Neural progenitor cell (in vitro differentiated cells): Measurements from ENCODE around the gene PHF20. TPM values are rescaled to one million over a fixed set of nuclear protein-coding genes. Genes with fewer than 3 reads are reported as not detected.

Source experiments
- DNase-seq: peaks from one replicate; pipeline ENCODE4 v3.0.0-alpha.2; 2016; ENCODE audit warnings: low spot score
- H2AFZ ChIP-seq: fragments of 200-600 bp; sonication (generic); replicated peaks from 2 replicates; pipeline ENCODE4 v1.6.1; 2016; ENCODE audit warnings: antibody characterized with exemption
- H3F3A ChIP-seq: fragments of 200-600 bp; sonication (generic); 2 replicates; pipeline ENCODE4 v1.6.1; 2016; ENCODE audit warnings: antibody characterized with exemption, low read depth
- H3K27ac ChIP-seq: fragments of 200-600 bp; sonication (generic); 2 replicates; pipeline ENCODE4 v1.5.1; 2016; ENCODE audit warnings: mild to moderate bottlenecking
- H3K27me3 ChIP-seq: fragments of 200-600 bp; sonication (generic); 2 replicates; pipeline ENCODE4 v1.6.1; 2016; ENCODE audit warnings: mild to moderate bottlenecking, moderate library complexity
- H3K36me3 ChIP-seq: fragments of 200-600 bp; sonication (generic); 2 replicates; pipeline ENCODE4 v1.5.1; 2016
- H3K4me1 ChIP-seq: fragments of 200-600 bp; sonication (generic); 2 replicates; pipeline ENCODE4 v1.6.1; 2016; ENCODE audit warnings: mixed run types
- H3K4me2 ChIP-seq: fragments of 200-600 bp; sonication (generic); 2 replicates; pipeline ENCODE4 v1.6.1; 2016
- H3K4me3 ChIP-seq: fragments of 200-600 bp; sonication (generic); 2 replicates; pipeline ENCODE4 v1.5.1; 2016
- H3K79me2 ChIP-seq: fragments of 200-600 bp; sonication (generic); 2 replicates; pipeline ENCODE4 v1.6.1; 2016; ENCODE audit warnings: low read depth
- H3K9ac ChIP-seq: fragments of 200-600 bp; sonication (generic); 2 replicates; pipeline ENCODE4 v1.6.1; 2016
- H3K9me3 ChIP-seq: fragments of 200-600 bp; sonication (generic); 2 replicates; pipeline ENCODE4 v1.5.1; 2016; ENCODE audit warnings: low read depth
- H4K20me1 ChIP-seq: fragments of 200-600 bp; sonication (generic); 2 replicates; pipeline ENCODE4 v1.6.1; 2016; ENCODE audit warnings: low read depth
- H3K27ac Mint-ChIP-seq: 3 replicates; pipeline ENCODE4 v1.8.0; 2021; ENCODE audit warnings: mixed read lengths
- H3K27me3 Mint-ChIP-seq: 2 replicates; pipeline ENCODE4 v1.8.0; 2022; ENCODE audit warnings: low read depth, mild to moderate bottlenecking, inconsistent platforms, moderate library complexity, mixed read lengths; ENCODE audit not compliant: insufficient read depth
- H3K36me3 Mint-ChIP-seq: 3 replicates; pipeline ENCODE4 v1.8.0; 2021; ENCODE audit warnings: mixed read lengths
- H3K4me1 Mint-ChIP-seq: 3 replicates; pipeline ENCODE4 v1.8.0; 2021; ENCODE audit warnings: mixed read lengths
- H3K4me3 Mint-ChIP-seq: 3 replicates; pipeline ENCODE4 v1.8.0; 2021; ENCODE audit warnings: mild to moderate bottlenecking, moderate library complexity, mixed read lengths
- H3K9me3 Mint-ChIP-seq: 3 replicates; pipeline ENCODE4 v1.8.0; 2020; ENCODE audit warnings: mixed read lengths
- EZH2 ChIP-seq: fragments of 200-600 bp; sonication (generic); IDR thresholded peaks from 2 replicates; pipeline ENCODE4 v1.6.1; 2017; ENCODE audit warnings: antibody characterized with exemption, mild to moderate bottlenecking, moderate library complexity
- EZH2phosphoT487 ChIP-seq: fragments of 200-600 bp; sonication (generic); IDR thresholded peaks from 2 replicates; pipeline ENCODE4 v1.6.1; 2017; ENCODE audit warnings: antibody characterized with exemption
- total RNA-seq: library from RNA; depleted of rRNA; stranded (reverse); fragments of >200 nt; gene quantifications from 2 replicates; pipeline ENCODE4 v1.2.3, GENCODE V29; 2015; ENCODE audit warnings: low replicate concordance
- TF ChIP-seq, protein P1 (sequence below): fragments of 200-600 bp; sonication (generic); IDR thresholded peaks from 2 replicates; pipeline ENCODE4 v1.5.1; 2017; ENCODE audit warnings: antibody characterized with exemption, mild to moderate bottlenecking

PHF20 gene
- total RNA-seq, 1 donor from 2014 or later = 54.7 TPM

DNA sequence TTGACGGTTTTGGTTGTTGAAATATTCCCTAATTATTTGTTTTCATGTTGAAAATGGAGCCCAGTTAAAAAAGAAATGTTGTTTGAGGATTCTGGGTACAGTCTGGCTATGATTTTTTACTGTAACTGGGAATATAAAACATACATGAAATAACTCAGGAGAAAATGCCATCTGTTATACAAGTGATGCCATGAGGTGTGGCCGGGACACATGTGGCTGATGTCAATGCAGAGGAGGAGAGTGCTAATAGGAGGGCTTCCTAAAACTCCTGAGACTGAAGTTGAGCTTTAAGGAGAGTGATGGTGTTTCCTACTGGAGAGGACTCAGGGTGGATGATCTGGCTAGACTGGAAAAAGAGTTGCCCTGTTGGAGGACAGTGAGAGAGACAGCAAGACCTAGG lies 169.8 kb downstream of the PHF20 start:
- peaks cover 20% of the 10 kb centered on the region for H3K79me2 ChIP-seq
- H3K4me3 Mint-ChIP-seq = no peak overlapping the region
- H3K9ac ChIP-seq = no peak overlapping the region
- no peaks in the 10 kb centered on the region for H3K27me3 Mint-ChIP-seq
- H3K36me3 Mint-ChIP-seq = peaks cover 22% of the 10 kb centered on the region
- DNase-seq = no peak
- H4K20me1 ChIP-seq = no peaks in the 10 kb centered on the region
- H3K9me3 ChIP-seq = no peaks in the 10 kb centered on the region
- H3K4me1 ChIP-seq = peaks cover 20% of the 10 kb centered on the region
- peaks cover 20% of the 10 kb centered on the region for H3F3A ChIP-seq
- TF ChIP-seq, protein P1, sequence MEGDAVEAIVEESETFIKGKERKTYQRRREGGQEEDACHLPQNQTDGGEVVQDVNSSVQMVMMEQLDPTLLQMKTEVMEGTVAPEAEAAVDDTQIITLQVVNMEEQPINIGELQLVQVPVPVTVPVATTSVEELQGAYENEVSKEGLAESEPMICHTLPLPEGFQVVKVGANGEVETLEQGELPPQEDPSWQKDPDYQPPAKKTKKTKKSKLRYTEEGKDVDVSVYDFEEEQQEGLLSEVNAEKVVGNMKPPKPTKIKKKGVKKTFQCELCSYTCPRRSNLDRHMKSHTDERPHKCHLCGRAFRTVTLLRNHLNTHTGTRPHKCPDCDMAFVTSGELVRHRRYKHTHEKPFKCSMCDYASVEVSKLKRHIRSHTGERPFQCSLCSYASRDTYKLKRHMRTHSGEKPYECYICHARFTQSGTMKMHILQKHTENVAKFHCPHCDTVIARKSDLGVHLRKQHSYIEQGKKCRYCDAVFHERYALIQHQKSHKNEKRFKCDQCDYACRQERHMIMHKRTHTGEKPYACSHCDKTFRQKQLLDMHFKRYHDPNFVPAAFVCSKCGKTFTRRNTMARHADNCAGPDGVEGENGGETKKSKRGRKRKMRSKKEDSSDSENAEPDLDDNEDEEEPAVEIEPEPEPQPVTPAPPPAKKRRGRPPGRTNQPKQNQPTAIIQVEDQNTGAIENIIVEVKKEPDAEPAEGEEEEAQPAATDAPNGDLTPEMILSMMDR = no peak
- no peak for TF ChIP-seq EZH2phosphoT487
- no peak for TF ChIP-seq EZH2
- no peaks in the 10 kb centered on the region for H3K9me3 Mint-ChIP-seq
- H3K4me3 ChIP-seq = no peak overlapping the region
- H3K27ac ChIP-seq = no peak overlapping the region
- H3K27ac Mint-ChIP-seq = peak overlapping the region; percentile 30
- no peak overlapping the region for H3K4me2 ChIP-seq
- no peaks in the 10 kb centered on the region for H3K27me3 ChIP-seq
- H3K4me1 Mint-ChIP-seq = peaks cover 36% of the 10 kb centered on the region
- H2AFZ ChIP-seq = no peak overlapping the region
- H3K36me3 ChIP-seq = no peaks in the 10 kb centered on the region

DNA sequence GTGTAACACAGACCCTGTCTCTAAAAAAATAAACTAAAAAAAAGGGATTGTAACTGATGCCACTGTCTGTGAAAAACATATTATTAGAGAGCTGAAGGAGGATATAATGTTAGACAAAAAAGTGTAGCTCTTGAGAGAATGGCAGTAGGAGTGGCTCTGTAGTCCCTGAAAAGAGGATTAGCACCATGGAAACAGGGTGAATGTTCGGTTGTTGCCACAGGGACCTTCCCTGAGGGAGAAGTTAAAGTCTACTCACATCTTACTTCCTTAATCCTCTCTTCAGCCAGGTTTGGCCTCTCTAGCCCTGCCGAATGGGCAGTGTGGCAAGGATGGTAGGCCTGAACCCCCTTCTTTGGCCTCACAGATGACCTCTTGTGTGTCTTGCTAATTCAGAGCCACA lies 170.4 kb downstream of the PHF20 start:
- Histone ChIP-seq H3K4me2 (peak overlapping the region; percentile 56), H3K4me1 (peaks cover 20% of the 10 kb centered on the region), H3F3A (peaks cover 26% of the 10 kb centered on the region), H3K27me3 (no peaks in the 10 kb centered on the region), H3K4me3 (no peak overlapping the region), H3K27ac (no peak overlapping the region), H4K20me1 (no peaks in the 10 kb centered on the region), H3K9ac (no peak overlapping the region), H3K79me2 (peaks cover 14% of the 10 kb centered on the region), H2AFZ (no peak overlapping the region), H3K36me3 (no peaks in the 10 kb centered on the region), H3K9me3 (no peaks in the 10 kb centered on the region)
- DNase-seq = peak; percentile 84
- Mint-ChIP-seq H3K27me3 (no peaks in the 10 kb centered on the region), H3K9me3 (no peaks in the 10 kb centered on the region), H3K36me3 (peaks cover 20% of the 10 kb centered on the region), H3K4me3 (peak overlapping the region; percentile 78), H3K4me1 (peaks cover 36% of the 10 kb centered on the region), H3K27ac (peak overlapping the region; percentile 99)
- TF ChIP-seq EZH2 (no peak), EZH2phosphoT487 (no peak)
- TF ChIP-seq, protein P1 = no peak

DNA sequence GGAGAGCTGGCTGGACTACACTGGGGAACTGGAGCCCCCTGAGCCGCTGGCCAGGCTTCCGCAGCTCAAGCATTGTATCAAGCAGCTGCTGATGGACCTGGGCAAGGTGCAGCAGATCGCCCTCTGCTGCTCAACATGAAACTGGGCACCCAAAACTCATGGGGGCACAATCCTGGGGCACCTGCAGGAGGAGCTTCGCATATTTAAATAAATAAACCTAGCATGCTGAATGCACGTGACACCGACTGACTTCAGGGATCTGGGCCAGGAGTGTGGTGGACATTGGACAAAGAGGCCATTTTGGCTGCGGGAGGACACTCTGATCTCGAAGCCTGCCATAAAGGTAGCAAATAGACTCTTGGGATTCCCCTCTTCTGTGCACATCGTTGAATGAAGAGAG lies 175.7 kb downstream of the PHF20 start:
- no peak for TF ChIP-seq EZH2
- TF ChIP-seq, protein P1 = peak; percentile 57
- peak overlapping the region; percentile 21 for H3K27ac Mint-ChIP-seq
- peaks cover 4% of the 10 kb centered on the region for H3K36me3 ChIP-seq
- H3K9me3 Mint-ChIP-seq = no peaks in the 10 kb centered on the region
- H3K27me3 Mint-ChIP-seq = no peaks in the 10 kb centered on the region
- H3K36me3 Mint-ChIP-seq = peaks cover 18% of the 10 kb centered on the region
- peaks cover 18% of the 10 kb centered on the region for H3K4me1 Mint-ChIP-seq
- no peak overlapping the region for H3K4me3 ChIP-seq
- no peak overlapping the region for H3K4me2 ChIP-seq
- no peak overlapping the region for H3K9ac ChIP-seq
- peaks cover 26% of the 10 kb centered on the region for H3K79me2 ChIP-seq
- no peak overlapping the region for H3K27ac ChIP-seq
- DNase-seq = peak; percentile 68
- H3K4me1 ChIP-seq = peaks cover 8% of the 10 kb centered on the region
- peaks cover 4% of the 10 kb centered on the region for H4K20me1 ChIP-seq
- no peaks in the 10 kb centered on the region for H3K9me3 ChIP-seq
- H3F3A ChIP-seq = peaks cover 18% of the 10 kb centered on the region
- H3K27me3 ChIP-seq = no peaks in the 10 kb centered on the region
- H3K4me3 Mint-ChIP-seq = no peak overlapping the region
- no peak overlapping the region for H2AFZ ChIP-seq

DNA sequence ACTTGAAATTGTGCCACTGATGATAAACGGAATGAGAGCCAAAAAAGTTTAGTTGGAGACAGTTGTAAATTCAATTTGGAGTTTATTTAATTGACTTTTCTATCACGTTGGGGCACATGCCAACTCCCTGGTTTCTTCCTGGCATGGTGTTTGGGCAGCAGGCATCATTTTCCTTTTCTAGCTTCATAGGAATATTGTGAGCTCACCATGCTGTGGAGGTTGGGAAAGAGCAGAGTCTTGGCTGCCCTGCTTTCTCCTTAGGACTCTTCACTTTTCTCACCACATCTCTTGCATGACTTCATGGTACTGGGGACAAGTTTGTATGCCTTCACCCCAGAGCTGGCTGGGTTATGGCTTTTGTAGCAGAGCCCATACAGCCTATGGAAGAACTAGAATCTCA lies 176.1 kb downstream of the PHF20 start:
- Mint-ChIP-seq H3K36me3 (peaks cover 18% of the 10 kb centered on the region), H3K27me3 (no peaks in the 10 kb centered on the region), H3K9me3 (no peaks in the 10 kb centered on the region), H3K4me3 (no peak overlapping the region), H3K27ac (peak overlapping the region; percentile 21), H3K4me1 (peaks cover 21% of the 10 kb centered on the region)
- H3K4me1 ChIP-seq = peaks cover 8% of the 10 kb centered on the region
- no peak overlapping the region for H3K4me2 ChIP-seq
- peaks cover 30% of the 10 kb centered on the region for H3K79me2 ChIP-seq
- peaks cover 8% of the 10 kb centered on the region for H4K20me1 ChIP-seq
- H3K27me3 ChIP-seq = no peaks in the 10 kb centered on the region
- H3K4me3 ChIP-seq = no peak overlapping the region
- TF ChIP-seq, protein P1 = no peak
- no peak for TF ChIP-seq EZH2
- no peak for TF ChIP-seq EZH2phosphoT487
- DNase-seq = no peak
- peaks cover 4% of the 10 kb centered on the region for H3K36me3 ChIP-seq
- H3F3A ChIP-seq = peaks cover 18% of the 10 kb centered on the region
- no peak overlapping the region for H3K9ac ChIP-seq
- no peak overlapping the region for H2AFZ ChIP-seq
- H3K9me3 ChIP-seq = no peaks in the 10 kb centered on the region
- H3K27ac ChIP-seq = no peak overlapping the region
